NCI-H1092 (cell line): ENCODE measurements around the gene ANKRD39.

Experiments
- DNase-seq: peaks from one replicate; lab custom pipeline; 2025; lab: John Stamatoyannopoulos, UW

Gene ANKRD39

DNA sequence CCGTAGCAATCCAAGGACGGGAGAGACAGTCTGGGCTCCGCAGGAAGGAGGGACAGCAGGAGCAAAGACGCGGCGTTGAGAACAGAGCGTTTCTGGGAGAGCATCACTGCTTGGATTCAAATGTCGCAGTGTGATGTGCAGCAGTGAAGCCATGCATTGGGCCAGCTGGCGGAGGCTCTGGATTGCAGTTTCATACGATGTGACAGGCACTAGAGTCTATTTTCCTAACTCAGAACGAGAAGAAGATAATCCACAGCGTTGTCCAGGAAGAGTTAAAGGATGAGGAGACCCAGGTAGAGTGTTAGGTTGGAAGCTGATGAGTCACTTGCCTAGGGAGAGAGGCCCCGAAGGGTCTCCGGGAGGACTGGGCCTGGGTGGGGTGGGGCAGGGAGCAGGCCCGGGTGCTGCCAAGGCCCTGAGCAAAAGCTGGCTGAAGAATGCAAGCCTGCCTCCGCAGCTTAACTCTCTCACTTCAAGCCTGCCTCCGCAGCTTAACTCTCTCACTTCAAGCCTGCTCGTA is 29.7 kb upstream of the ANKRD39 start:
- no peak for DNase-seq

- DNase-seq = no peak
These were observed 27.9 kb upstream of the ANKRD39 start for GRCh38 chr2:96885432-96886347.

GRCh38 chr2:96884299-96885094 is 26.7 kb upstream of the ANKRD39 start:
- no peak for DNase-seq

GRCh38 chr2:96883306-96883705 is 25.5 kb upstream of the ANKRD39 start:
- DNase-seq = no peak

GRCh38 chr2:96882906-96883305 is 25.1 kb upstream of the ANKRD39 start:
- DNase-seq = no peak

- DNase-seq = no peak
These were observed 24.4 kb upstream of the ANKRD39 start for GRCh38 chr2:96882230-96882629.

DNA sequence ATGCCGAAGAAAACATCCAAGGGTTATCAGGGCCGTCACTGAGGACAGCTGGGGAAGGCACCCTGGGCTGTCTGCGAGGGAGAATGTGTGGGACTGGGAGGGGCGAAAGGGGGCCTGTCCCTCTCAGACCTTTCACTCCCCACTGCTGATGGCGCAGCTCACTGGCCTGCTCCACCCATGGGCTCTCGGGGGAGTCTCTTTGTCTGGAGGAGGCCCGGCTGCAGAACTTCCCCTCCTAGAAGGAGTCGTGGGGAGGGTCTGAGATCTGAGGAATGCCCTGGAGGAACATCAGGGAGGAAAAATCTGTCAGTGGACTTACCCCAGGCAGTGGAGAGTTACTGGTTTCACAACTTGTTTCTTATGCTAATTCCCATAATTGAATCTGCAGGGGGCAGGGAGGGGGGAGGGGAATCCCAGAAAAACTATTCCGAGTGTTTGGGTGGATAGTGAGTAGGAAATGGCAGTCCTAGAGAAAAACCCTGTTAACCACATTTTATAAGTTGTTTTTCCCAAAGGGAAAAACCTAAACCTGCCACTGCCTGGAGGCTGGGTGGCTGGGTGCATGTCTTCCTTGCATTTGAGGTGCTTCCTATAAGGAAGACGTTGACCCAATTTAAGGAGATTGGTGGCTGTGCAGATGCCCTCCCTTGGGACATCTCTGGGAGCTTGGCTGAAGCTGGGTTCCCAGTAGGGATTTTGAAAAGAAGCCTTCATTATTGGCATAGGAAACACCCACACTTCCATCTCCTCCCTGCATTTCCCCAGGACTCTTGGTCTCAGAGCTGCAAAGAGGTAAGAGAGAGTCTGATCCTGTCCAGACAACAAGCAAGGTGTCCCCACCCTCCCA is 23.8 kb upstream of the ANKRD39 start:
- DNase-seq = no peak

- no peak for DNase-seq
These were observed 23.1 kb upstream of the ANKRD39 start for GRCh38 chr2:96880891-96881273.

GRCh38 chr2:96879545-96880040 is 21.8 kb upstream of the ANKRD39 start:
- no peak for DNase-seq

- no peak for DNase-seq
These were observed 21.2 kb upstream of the ANKRD39 start for GRCh38 chr2:96878796-96879544.

- no peak for DNase-seq
These were observed 20.4 kb upstream of the ANKRD39 start for GRCh38 chr2:96878171-96878570.

- no peak for DNase-seq
These were observed 19.8 kb upstream of the ANKRD39 start for GRCh38 chr2:96877631-96878092.

DNA sequence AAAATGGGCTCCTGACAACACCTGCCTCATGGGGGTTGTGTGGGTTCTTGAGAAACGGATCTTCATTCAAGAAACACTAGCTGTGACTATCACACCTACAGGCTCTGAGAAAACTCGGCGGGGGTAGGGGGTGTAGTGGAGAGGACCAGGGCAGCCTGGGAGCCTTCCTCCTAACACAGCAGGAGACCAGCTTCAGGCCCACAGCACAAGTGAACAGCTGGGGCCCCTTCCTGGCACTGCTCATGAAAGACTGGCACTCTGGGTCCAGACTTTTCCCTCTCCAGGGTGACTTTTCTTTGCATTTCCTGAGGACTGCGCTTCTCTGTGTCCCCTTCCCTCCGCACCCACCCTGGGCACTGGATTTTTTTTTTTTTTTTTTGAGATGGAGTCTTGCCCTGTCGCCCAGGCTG is 19.2 kb upstream of the ANKRD39 start:
- no peak for DNase-seq

- no peak for DNase-seq
These were observed 18.6 kb upstream of the ANKRD39 start for GRCh38 chr2:96876269-96877041.

GRCh38 chr2:96875498-96876268 is 17.9 kb upstream of the ANKRD39 start:
- no peak for DNase-seq

DNA sequence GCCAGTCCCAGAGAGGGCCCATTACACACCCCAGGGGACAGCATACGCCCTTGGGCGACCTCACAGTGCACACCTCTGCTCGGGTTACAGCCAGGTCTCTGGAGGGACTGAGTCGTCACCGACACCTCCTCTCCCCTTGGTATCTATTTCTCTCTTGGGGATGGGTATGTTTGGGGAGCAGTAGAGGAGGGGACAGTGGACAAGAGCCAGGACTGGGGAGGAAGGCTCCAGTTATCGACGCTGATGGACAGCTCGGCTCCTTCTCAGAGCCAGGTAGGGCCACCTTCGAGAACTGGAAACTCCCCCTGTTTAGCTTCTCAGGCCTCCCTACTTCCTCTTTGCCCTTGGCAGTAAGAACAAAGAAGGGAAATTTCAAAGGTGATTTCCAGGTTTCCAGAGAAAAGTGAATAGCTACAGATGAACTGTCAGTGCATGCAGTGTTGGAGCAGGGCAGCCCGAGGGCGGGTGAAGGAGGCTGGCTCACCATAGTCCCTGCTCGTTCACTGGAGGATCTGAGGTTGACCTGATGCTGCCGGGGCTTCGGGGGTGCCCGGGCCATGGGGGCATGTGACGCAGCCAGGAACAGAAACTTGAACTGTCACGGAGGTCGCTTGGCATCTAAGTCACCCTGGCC is 16.5 kb upstream of the ANKRD39 start:
- DNase-seq = no peak

- DNase-seq = no peak
These were observed 15.9 kb upstream of the ANKRD39 start for GRCh38 chr2:96873651-96874096.

DNA sequence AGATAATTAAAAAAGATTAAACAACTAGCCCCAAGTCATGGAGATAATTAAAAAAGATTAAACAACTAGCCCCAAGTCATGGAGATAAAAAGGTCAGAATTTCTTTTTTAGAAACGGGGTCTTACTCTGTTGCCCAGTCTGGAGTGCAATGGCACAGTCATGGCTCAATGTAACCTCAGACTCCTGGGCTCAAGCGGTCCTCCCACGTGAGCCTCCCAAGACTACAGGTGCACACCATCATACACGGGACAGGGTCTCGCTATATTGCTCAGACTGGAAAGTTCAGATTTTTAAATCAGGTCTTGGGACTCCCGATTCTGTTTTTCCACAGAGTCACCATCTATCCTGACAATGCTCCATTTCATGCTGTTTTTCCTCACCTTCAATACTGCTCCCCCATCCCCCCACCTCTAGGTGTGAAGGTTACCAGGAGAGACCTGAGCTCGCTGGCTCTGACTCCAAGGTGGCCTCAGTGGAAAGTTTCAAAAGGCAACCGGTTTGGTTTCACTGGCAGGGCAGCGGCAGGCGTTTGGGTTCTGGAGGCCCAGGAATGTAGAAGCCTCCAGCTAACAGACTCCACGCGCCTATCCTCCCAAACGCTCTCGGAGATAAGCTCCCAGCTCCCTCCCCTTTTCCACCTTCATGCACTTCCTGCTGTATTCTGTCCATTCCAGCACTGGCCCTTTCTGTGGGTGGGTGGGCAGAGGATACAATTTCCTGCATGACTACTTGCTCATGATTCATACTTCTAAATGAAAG is 15.0 kb upstream of the ANKRD39 start:
- no peak for DNase-seq
